Thyroid gland (tissue), 4 donors: Measurements from ENCODE around the gene PLD1.

Experiments
- POLR2A ChIP-seq, 2 donors: fragments of 450-650 bp; IDR thresholded peaks; one replicate each; pipeline ENCODE4 v1.6.1; 2017; ENCODE audit warnings: antibody characterized with exemption in 2 of 2, mild to moderate bottlenecking in 2 of 2, moderate library complexity in 1 of 2
- TF ChIP-seq, protein P1 (sequence below), 6 experiments: fragments of 200-600 bp in 3 of 6; fragments of 450-650 bp in 3 of 6; sonication (generic) in 3 of 6; IDR thresholded peaks; one replicate each; pipeline ENCODE4 v1.5.1; 2016 to 2019; ENCODE audit warnings: antibody characterized with exemption in 6 of 6, mild to moderate bottlenecking in 2 of 6, inconsistent platforms in 1 of 6, moderate library complexity in 1 of 6

DNA sequence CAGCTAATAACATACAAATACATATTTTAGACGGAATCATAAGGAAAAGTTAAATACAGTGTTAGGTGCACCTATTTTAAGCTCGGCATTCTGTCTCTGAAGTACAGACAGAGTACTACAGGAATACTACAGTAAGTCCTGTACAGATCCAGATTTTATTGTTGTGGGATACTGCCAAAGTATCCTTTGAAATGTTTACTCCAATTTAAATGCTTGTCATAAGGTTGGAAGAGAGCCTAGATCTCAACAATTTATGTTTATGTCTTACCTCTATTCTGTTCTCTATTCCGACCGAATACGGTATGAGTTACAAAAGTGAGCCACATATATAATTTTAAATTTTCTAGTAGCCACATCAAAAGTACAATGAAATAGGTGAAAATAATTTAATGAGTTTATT lies 25.3 kb downstream of the PLD1 start:
- TF ChIP-seq POLR2A (IDR thresholded peaks at IDR 0.05): no peak
- TF ChIP-seq, protein P1, sequence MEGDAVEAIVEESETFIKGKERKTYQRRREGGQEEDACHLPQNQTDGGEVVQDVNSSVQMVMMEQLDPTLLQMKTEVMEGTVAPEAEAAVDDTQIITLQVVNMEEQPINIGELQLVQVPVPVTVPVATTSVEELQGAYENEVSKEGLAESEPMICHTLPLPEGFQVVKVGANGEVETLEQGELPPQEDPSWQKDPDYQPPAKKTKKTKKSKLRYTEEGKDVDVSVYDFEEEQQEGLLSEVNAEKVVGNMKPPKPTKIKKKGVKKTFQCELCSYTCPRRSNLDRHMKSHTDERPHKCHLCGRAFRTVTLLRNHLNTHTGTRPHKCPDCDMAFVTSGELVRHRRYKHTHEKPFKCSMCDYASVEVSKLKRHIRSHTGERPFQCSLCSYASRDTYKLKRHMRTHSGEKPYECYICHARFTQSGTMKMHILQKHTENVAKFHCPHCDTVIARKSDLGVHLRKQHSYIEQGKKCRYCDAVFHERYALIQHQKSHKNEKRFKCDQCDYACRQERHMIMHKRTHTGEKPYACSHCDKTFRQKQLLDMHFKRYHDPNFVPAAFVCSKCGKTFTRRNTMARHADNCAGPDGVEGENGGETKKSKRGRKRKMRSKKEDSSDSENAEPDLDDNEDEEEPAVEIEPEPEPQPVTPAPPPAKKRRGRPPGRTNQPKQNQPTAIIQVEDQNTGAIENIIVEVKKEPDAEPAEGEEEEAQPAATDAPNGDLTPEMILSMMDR (IDR thresholded peaks at IDR 0.05): no peak
